Thoracic aorta (tissue), 2 donors: ENCODE measurements around the gene FDPS. TPM values are rescaled to one million over a fixed set of nuclear protein-coding genes. Genes with fewer than 3 reads are reported as not detected.
A peak's percentile ranks its signal among the peaks of the same experiment; 100 is the strongest.

Experiments
- ATAC-seq: fragments of 150-250 bp; one replicate; pipeline ENCODE4 v1.8.0; 2017; ENCODE audit warnings: low read depth; ENCODE audit not compliant: insufficient number of reproducible peaks, low FRiP score
- DNase-seq: peaks from one replicate; pipeline ENCODE4 v3.0.0-alpha.2; 2020; ENCODE audit warnings: low spot score
- H3K27ac ChIP-seq, 2 donors: fragments of 200-600 bp; sonication (generic); 1 replicate in 1 of 2; 2 replicates in 1 of 2; pipeline ENCODE4 v1.5.1; 2016; ENCODE audit warnings: mild to moderate bottlenecking in 2 of 2, moderate library complexity in 2 of 2
- H3K27me3 ChIP-seq: fragments of 200-600 bp; sonication (generic); replicated peaks from 2 replicates; pipeline ENCODE4 v1.6.0; 2016; ENCODE audit warnings: mild to moderate bottlenecking; ENCODE audit not compliant: insufficient read depth
- H3K36me3 ChIP-seq: fragments of 200-600 bp; sonication (generic); one replicate; pipeline ENCODE4 v1.5.1; 2016
- H3K4me1 ChIP-seq, 2 donors: fragments of 200-600 bp; sonication (generic); 1 replicate in 1 of 2; 2 replicates in 1 of 2; pipeline versions ENCODE4 v1.5.1 to v1.6.0; 2016; ENCODE audit warnings: low read depth in 2 of 2, mild to moderate bottlenecking in 1 of 2; ENCODE audit not compliant: control insufficient read depth in 1 of 2
- H3K4me3 ChIP-seq: fragments of 200-600 bp; sonication (generic); 2 replicates; pipeline ENCODE4 v1.5.1; 2016; ENCODE audit warnings: mild to moderate bottlenecking
- H3K9me3 ChIP-seq: fragments of 200-600 bp; sonication (generic); 2 replicates; pipeline ENCODE4 v1.5.1; 2016
- total RNA-seq, 2 donors: library from RNA; depleted of rRNA; stranded (reverse); fragments of >200 nt; gene quantifications; one replicate each; pipeline versions ENCODE4 v1.1.0 to v1.2.3, GENCODE V29; 2016
- TF ChIP-seq, protein P1 (sequence below): fragments of 200-600 bp; sonication (generic); IDR thresholded peaks from one replicate; pipeline ENCODE4 v1.5.1; 2019; ENCODE audit warnings: antibody characterized with exemption

The FDPS gene
- total RNA-seq, 2 donors from 2014 or later, result 57.8 to 68.2 TPM

DNA sequence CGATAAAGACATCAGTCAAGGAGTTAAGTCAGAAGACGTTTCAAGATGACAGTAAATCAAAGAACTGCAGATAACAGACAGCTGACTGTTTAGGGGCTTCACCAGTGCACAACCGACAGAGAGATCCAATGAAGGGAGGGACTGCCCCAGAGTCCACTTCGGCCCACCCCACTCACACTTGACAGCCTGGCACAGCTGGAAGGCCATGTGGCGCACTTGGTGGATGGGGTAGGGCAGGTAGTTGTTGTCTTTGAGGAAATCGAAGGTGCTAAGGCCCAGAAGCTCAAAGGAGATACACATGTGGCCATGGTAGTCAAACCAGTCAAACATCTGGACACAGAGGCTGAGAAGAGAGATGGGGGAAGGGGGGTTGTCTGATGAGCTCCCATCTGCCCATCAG, 42.1 kb upstream of the FDPS start:
- TF ChIP-seq, protein P1, sequence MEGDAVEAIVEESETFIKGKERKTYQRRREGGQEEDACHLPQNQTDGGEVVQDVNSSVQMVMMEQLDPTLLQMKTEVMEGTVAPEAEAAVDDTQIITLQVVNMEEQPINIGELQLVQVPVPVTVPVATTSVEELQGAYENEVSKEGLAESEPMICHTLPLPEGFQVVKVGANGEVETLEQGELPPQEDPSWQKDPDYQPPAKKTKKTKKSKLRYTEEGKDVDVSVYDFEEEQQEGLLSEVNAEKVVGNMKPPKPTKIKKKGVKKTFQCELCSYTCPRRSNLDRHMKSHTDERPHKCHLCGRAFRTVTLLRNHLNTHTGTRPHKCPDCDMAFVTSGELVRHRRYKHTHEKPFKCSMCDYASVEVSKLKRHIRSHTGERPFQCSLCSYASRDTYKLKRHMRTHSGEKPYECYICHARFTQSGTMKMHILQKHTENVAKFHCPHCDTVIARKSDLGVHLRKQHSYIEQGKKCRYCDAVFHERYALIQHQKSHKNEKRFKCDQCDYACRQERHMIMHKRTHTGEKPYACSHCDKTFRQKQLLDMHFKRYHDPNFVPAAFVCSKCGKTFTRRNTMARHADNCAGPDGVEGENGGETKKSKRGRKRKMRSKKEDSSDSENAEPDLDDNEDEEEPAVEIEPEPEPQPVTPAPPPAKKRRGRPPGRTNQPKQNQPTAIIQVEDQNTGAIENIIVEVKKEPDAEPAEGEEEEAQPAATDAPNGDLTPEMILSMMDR, result no peak
- ATAC-seq, result no peak
- no peaks in the 10 kb centered on the region for H3K27me3 ChIP-seq
- peaks cover 60% of the 10 kb centered on the region for H3K36me3 ChIP-seq
- no peak overlapping the region for H3K27ac ChIP-seq
- no peak overlapping the region for H3K4me3 ChIP-seq
- H3K4me1 ChIP-seq, result peaks cover 2 to 16% of the 10 kb centered on the region in 2 donors
- DNase-seq, result no peak
- no peaks in the 10 kb centered on the region for H3K9me3 ChIP-seq

DNA sequence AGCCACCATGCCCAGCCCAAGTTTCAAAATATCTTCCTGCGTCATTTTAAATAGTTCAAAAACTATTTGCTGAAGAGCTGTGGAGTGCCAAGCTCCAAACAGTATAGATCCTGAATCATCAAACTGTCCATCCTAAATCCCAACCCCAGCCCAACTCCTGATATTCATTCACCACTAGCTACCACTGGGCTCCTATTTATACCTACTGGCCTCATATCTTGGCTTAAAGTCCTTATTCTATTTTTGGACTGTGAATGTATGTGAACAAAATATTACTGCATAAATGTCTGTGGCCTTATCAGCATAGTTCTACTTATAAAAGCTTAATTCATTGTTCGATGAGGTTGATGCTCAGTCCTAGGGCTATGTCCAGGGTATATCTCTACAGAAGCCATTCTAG, 41.3 kb upstream of the FDPS start:
- no peak overlapping the region for H3K4me3 ChIP-seq
- ATAC-seq (no peak), DNase-seq (no peak)
- no peaks in the 10 kb centered on the region for H3K27me3 ChIP-seq
- H3K4me1 ChIP-seq, result peaks cover 3 to 22% of the 10 kb centered on the region in 2 donors
- no peak overlapping the region for H3K27ac ChIP-seq
- peaks cover 61% of the 10 kb centered on the region for H3K36me3 ChIP-seq
- TF ChIP-seq, protein P1, result no peak
- no peaks in the 10 kb centered on the region for H3K9me3 ChIP-seq

DNA sequence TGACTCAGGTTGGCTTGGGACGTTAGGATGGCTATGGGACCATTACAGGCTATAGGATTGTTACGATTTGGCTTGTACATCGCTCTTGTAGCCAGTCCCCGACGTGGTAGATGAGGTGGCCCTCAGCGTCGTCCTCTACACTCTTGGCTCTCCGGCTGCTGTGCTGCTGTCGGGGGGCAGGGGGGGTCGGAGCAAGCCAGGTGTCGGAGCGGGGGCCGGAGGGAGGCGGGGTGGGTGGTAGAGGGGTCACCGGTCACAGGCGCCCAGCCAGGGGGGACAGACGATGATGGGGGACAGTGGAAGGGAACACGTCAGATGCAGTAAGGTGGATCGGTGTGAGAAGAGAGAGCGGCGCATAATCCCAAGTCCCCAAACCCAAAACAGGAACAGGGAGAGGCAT, 40.0 kb upstream of the FDPS start:
- Histone ChIP-seq H3K36me3 (peaks cover 61% of the 10 kb centered on the region), H3K4me3 (no peak overlapping the region), H3K27me3 (no peaks in the 10 kb centered on the region), H3K4me1 (peaks cover 4 to 22% of the 10 kb centered on the region in 2 donors), H3K9me3 (no peaks in the 10 kb centered on the region), H3K27ac (no peak overlapping the region)
- no peak for ATAC-seq
- TF ChIP-seq, protein P1, result no peak
- no peak for DNase-seq

DNA sequence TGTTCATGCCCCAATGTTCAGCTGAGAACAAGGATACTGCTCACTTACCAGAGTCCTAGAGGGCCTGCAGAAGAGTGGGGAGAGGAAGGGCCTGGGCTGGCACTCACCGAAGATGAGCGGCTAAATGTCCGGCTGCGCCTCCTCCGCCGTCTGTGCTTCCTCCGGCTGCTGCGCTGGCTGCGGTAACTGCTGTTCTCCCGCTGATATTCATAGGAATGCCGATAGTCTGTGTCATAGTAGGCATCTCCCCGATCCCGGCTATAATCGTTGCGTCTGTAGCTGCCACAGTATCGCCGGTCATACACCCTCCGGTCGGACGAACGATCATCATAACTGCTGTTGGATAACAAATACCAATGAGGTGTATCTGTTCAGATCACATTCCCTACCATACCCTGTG, 39.3 kb upstream of the FDPS start:
- Histone ChIP-seq H3K27ac (no peak overlapping the region), H3K9me3 (no peaks in the 10 kb centered on the region), H3K27me3 (no peaks in the 10 kb centered on the region), H3K4me1 (peaks cover 4 to 26% of the 10 kb centered on the region in 2 donors), H3K36me3 (peaks cover 54% of the 10 kb centered on the region), H3K4me3 (no peak overlapping the region)
- DNase-seq (no peak), ATAC-seq (no peak)
- TF ChIP-seq, protein P1, result no peak

DNA sequence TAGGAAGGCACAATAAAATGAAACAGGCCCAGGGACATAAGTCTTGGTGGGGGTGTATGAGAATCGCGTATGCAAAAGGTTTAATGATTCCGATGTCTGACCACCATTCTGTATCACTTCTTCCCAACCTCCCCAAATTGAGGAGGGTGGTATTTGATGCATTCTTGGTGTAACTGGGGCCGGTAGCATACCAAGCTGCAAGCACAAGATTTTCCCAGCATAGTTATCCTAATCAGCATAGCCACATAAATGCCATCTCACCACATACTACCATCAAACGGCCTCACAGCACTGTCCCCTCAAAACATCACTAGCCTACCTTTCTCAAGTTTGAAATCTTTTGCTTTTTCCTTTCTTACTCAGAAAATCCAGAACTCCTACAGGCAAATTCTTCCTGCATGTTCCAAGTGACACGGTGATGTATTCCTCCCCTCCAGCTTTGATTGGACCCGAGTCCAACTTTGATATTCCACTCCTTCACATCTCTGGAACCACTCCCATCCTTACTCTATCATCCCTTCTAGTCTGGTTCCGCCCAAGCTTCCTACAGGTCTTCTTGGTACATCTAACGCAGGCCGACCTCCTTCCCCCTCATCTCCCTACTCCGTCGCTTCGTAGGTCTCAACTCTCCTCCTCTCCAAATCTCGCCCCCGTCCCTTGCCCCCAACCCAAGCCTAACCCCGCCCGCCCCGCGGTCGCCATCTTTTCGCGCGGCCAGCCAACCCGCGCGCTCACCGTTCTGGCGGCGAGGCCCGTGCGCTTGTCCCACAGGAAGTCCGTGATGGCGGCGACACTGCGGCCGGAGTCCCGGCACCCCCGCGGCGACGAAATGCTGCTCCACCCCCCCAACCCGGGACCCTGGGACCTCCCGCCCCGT, 36.0 kb upstream of the FDPS start:
- Histone ChIP-seq H3K27me3 (no peaks in the 10 kb centered on the region), H3K9me3 (no peaks in the 10 kb centered on the region), H3K4me3 (peak overlapping the region; percentile 92), H3K27ac (peak overlapping the region; percentile 80 to 94), H3K36me3 (peaks cover 34% of the 10 kb centered on the region), H3K4me1 (peaks cover 9 to 32% of the 10 kb centered on the region in 2 donors)
- DNase-seq, result no peak
- TF ChIP-seq, protein P1, result no peak
- peak; percentile 6 for ATAC-seq
